ENCODE results near the gene RBM4. TPM values are rescaled to one million over a fixed set of nuclear protein-coding genes. Genes with fewer than 3 reads are reported as not detected.

The RBM4 gene
- total and polyA plus RNA-seq, 9 of the 15 experiments (the other 6 are each of a cell fraction or from before 2014, with no cell fraction given) = 81.6 to 233 (median 122) TPM

DNA sequence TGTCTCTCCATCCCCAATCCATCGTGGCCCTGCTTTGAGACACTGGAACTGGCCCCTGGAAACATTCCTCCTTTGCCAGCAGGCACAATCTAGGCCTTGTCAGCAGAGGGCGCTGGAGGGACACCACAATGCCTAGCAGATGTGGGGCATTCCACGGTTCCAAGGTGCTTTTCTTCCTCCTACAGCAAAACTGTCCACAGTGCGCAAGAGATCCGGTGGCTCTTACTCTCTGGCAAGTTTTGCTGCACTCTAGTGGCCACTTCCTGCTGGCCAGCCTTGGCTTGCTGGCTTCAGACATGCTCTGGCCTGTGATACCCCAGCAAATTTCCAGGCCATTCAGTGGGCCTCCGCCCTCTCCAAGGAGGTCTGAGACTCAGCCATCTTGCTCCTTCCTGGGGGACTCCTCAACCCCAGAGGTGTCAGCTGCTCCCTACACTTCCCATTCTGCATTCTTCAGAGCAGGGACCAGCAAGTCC is 56.3 kb downstream of the RBM4 start (continued):
- TF ChIP-seq, protein P1, sequence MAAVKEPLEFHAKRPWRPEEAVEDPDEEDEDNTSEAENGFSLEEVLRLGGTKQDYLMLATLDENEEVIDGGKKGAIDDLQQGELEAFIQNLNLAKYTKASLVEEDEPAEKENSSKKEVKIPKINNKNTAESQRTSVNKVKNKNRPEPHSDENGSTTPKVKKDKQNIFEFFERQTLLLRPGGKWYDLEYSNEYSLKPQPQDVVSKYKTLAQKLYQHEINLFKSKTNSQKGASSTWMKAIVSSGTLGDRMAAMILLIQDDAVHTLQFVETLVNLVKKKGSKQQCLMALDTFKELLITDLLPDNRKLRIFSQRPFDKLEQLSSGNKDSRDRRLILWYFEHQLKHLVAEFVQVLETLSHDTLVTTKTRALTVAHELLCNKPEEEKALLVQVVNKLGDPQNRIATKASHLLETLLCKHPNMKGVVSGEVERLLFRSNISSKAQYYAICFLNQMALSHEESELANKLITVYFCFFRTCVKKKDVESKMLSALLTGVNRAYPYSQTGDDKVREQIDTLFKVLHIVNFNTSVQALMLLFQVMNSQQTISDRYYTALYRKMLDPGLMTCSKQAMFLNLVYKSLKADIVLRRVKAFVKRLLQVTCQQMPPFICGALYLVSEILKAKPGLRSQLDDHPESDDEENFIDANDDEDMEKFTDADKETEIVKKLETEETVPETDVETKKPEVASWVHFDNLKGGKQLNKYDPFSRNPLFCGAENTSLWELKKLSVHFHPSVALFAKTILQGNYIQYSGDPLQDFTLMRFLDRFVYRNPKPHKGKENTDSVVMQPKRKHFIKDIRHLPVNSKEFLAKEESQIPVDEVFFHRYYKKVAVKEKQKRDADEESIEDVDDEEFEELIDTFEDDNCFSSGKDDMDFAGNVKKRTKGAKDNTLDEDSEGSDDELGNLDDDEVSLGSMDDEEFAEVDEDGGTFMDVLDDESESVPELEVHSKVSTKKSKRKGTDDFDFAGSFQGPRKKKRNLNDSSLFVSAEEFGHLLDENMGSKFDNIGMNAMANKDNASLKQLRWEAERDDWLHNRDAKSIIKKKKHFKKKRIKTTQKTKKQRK (IDR thresholded peaks at IDR 0.05; ENCODE audit: borderline replicate concordance, low read depth, low read length) = no peak
- TF ChIP-seq, protein P2, sequence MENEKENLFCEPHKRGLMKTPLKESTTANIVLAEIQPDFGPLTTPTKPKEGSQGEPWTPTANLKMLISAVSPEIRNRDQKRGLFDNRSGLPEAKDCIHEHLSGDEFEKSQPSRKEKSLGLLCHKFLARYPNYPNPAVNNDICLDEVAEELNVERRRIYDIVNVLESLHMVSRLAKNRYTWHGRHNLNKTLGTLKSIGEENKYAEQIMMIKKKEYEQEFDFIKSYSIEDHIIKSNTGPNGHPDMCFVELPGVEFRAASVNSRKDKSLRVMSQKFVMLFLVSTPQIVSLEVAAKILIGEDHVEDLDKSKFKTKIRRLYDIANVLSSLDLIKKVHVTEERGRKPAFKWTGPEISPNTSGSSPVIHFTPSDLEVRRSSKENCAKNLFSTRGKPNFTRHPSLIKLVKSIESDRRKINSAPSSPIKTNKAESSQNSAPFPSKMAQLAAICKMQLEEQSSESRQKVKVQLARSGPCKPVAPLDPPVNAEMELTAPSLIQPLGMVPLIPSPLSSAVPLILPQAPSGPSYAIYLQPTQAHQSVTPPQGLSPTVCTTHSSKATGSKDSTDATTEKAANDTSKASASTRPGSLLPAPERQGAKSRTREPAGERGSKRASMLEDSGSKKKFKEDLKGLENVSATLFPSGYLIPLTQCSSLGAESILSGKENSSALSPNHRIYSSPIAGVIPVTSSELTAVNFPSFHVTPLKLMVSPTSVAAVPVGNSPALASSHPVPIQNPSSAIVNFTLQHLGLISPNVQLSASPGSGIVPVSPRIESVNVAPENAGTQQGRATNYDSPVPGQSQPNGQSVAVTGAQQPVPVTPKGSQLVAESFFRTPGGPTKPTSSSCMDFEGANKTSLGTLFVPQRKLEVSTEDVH (IDR thresholded peaks at IDR 0.05; ENCODE audit: low read depth, partially characterized antibody) = peak; percentile 68
- TF ChIP-seq, protein P3, sequence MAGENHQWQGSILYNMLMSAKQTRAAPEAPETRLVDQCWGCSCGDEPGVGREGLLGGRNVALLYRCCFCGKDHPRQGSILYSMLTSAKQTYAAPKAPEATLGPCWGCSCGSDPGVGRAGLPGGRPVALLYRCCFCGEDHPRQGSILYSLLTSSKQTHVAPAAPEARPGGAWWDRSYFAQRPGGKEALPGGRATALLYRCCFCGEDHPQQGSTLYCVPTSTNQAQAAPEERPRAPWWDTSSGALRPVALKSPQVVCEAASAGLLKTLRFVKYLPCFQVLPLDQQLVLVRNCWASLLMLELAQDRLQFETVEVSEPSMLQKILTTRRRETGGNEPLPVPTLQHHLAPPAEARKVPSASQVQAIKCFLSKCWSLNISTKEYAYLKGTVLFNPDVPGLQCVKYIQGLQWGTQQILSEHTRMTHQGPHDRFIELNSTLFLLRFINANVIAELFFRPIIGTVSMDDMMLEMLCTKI (IDR thresholded peaks at IDR 0.05; ENCODE audit: partially characterized antibody) = no peak
- TF ChIP-seq SMAD3 (CRISPR knock-in tag; conservative IDR thresholded peaks at IDR 0.05) = no peak
- no peak for TF ChIP-seq RBM39 (optimal IDR thresholded peaks at IDR 0.05; ENCODE audit: low read depth, low read length)
- no peak for TF ChIP-seq RNF2 (IDR thresholded peaks at IDR 0.05)
- no peak for TF ChIP-seq ZNF699 (CRISPR knock-in tag; IDR thresholded peaks at IDR 0.05; ENCODE audit: insufficient replicate concordance)
- no peak for TF ChIP-seq CBX5 (IDR thresholded peaks at IDR 0.05; ENCODE audit: borderline replicate concordance, low read depth)
- TF ChIP-seq, protein P4, sequence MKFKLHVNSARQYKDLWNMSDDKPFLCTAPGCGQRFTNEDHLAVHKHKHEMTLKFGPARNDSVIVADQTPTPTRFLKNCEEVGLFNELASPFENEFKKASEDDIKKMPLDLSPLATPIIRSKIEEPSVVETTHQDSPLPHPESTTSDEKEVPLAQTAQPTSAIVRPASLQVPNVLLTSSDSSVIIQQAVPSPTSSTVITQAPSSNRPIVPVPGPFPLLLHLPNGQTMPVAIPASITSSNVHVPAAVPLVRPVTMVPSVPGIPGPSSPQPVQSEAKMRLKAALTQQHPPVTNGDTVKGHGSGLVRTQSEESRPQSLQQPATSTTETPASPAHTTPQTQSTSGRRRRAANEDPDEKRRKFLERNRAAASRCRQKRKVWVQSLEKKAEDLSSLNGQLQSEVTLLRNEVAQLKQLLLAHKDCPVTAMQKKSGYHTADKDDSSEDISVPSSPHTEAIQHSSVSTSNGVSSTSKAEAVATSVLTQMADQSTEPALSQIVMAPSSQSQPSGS (CRISPR knock-in tag; IDR thresholded peaks at IDR 0.05) = no peak
- TF ChIP-seq CREBBP (IDR thresholded peaks at IDR 0.05; ENCODE audit: low read depth, low read length) = no peak
- TF ChIP-seq, protein P5, sequence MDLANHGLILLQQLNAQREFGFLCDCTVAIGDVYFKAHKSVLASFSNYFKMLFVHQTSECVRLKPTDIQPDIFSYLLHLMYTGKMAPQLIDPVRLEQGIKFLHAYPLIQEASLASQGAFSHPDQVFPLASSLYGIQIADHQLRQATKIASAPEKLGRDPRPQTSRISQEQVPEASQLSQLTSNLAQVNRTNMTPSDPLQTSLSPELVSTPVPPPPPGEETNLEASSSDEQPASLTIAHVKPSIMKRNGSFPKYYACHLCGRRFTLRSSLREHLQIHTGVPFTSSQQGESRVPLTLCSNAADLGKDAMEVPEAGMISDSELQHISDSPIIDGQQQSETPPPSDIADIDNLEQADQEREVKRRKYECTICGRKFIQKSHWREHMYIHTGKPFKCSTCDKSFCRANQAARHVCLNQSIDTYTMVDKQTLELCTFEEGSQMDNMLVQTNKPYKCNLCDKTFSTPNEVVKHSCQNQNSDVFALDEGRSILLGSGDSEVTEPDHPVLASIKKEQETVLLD (IDR thresholded peaks at IDR 0.05) = peak; percentile 69
- TF ChIP-seq, protein P6, sequence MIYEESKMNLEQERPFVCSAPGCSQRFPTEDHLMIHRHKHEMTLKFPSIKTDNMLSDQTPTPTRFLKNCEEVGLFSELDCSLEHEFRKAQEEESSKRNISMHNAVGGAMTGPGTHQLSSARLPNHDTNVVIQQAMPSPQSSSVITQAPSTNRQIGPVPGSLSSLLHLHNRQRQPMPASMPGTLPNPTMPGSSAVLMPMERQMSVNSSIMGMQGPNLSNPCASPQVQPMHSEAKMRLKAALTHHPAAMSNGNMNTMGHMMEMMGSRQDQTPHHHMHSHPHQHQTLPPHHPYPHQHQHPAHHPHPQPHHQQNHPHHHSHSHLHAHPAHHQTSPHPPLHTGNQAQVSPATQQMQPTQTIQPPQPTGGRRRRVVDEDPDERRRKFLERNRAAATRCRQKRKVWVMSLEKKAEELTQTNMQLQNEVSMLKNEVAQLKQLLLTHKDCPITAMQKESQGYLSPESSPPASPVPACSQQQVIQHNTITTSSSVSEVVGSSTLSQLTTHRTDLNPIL (CRISPR knock-in tag; IDR thresholded peaks at IDR 0.05) = no peak
- no peak for TF ChIP-seq ZFPM2 (CRISPR knock-in tag; IDR thresholded peaks at IDR 0.05)
